ENCODE measurements around the gene PRR19.

- TF ChIP-seq CTCF (IDR thresholded peaks at IDR 0.05), result no peak
- no peak for TF ChIP-seq POLR2A (IDR thresholded peaks at IDR 0.05)
- no peak for TF ChIP-seq EP300 (IDR thresholded peaks at IDR 0.05)
Observed at GRCh38 chr19:42273407-42274064, 28.4 kb upstream of the PRR19 start.

Data from tibial nerve (tissue), 4 donors.